Skeletal muscle tissue (tissue), 4 donors: ENCODE results near the gene OR2J3. TPM values are rescaled to one million over a fixed set of nuclear protein-coding genes. Genes with fewer than 3 reads are reported as not detected.
"Not testable (repeated sequence)": the region's sequence is repeated elsewhere in the genome, so short reads cannot be mapped to it uniquely, and the experiment has no call there.

Source experiments
- H3K27ac ChIP-seq: one replicate; pipeline ENCODE4 v1.7.0; 2013; ENCODE audit warnings: mild to moderate bottlenecking, low read depth, low read length, inconsistent platforms
- H3K27me3 ChIP-seq, 3 donors: one replicate each; pipeline ENCODE4 v1.7.0; 2013; ENCODE audit warnings: low read length in 3 of 3; ENCODE audit not compliant: control insufficient read depth in 3 of 3, insufficient read depth in 3 of 3
- H3K36me3 ChIP-seq, 3 donors: one replicate each; pipeline ENCODE4 v1.7.0; 2013; ENCODE audit warnings: low read length in 3 of 3; ENCODE audit not compliant: control insufficient read depth in 3 of 3, insufficient read depth in 3 of 3
- H3K4me1 ChIP-seq, 3 donors: one replicate each; pipeline ENCODE4 v1.7.0; 2013; ENCODE audit warnings: low read length in 3 of 3, mild to moderate bottlenecking in 3 of 3; ENCODE audit not compliant: control insufficient read depth in 3 of 3, insufficient read depth in 3 of 3
- H3K4me3 ChIP-seq, 3 donors: one replicate each; pipeline ENCODE4 v1.7.0; 2013; ENCODE audit warnings: low read length in 3 of 3
- H3K9ac ChIP-seq, 3 donors: one replicate each; pipeline ENCODE4 v1.7.0; 2013; ENCODE audit warnings: low read length in 3 of 3, mild to moderate bottlenecking in 3 of 3, moderate library complexity in 2 of 3, low read depth in 1 of 3
- H3K9me3 ChIP-seq, 3 donors: one replicate each; pipeline ENCODE4 v1.7.0; 2013; ENCODE audit warnings: low read length in 3 of 3; ENCODE audit not compliant: control insufficient read depth in 3 of 3
- total RNA-seq: library from RNA; depleted of rRNA; stranded (reverse); fragments of >200 nt; gene quantifications from one replicate; pipeline ENCODE4 v1.2.3, GENCODE V29; 2014
- donor health status: Osteomylitis.

The OR2J3 gene
- total RNA-seq, 1 donor from 2014 or later = not detected

GRCh38 chr6:29114964-29115363, 7.1 kb downstream of the OR2J3 start:
- not testable (repeated sequence) for H3K27ac ChIP-seq, H3K4me1 ChIP-seq, H3K36me3 ChIP-seq, H3K27me3 ChIP-seq, H3K4me3 ChIP-seq, H3K9ac ChIP-seq, H3K9me3 ChIP-seq

GRCh38 chr6:29129326-29130012, 21.6 kb downstream of the OR2J3 start:
- H3K9me3 ChIP-seq = no peaks in the 10 kb centered on the region
- no peaks in the 10 kb centered on the region for H3K36me3 ChIP-seq
- no peaks in the 10 kb centered on the region for H3K4me1 ChIP-seq
- no peak overlapping the region for H3K9ac ChIP-seq
- no peak overlapping the region for H3K27ac ChIP-seq
- peaks cover 0 to 4% (median 0%) of the 10 kb centered on the region in 3 donors for H3K27me3 ChIP-seq
- H3K4me3 ChIP-seq = no peak overlapping the region

GRCh38 chr6:29130644-29131043, 22.8 kb downstream of the OR2J3 start:
- Histone ChIP-seq H3K27ac (no peak overlapping the region), H3K36me3 (no peaks in the 10 kb centered on the region), H3K4me1 (no peaks in the 10 kb centered on the region), H3K9ac (no peak overlapping the region), H3K9me3 (no peaks in the 10 kb centered on the region), H3K27me3 (peaks cover 0 to 4% (median 0%) of the 10 kb centered on the region in 3 donors), H3K4me3 (no peak overlapping the region)

GRCh38 chr6:29131691-29132090, 23.8 kb downstream of the OR2J3 start:
- no peaks in the 10 kb centered on the region for H3K9me3 ChIP-seq
- H3K36me3 ChIP-seq = no peaks in the 10 kb centered on the region
- no peaks in the 10 kb centered on the region for H3K4me1 ChIP-seq
- H3K9ac ChIP-seq = no peak overlapping the region
- H3K27me3 ChIP-seq = peaks cover 0 to 4% (median 0%) of the 10 kb centered on the region in 3 donors
- no peak overlapping the region for H3K27ac ChIP-seq
- H3K4me3 ChIP-seq = no peak overlapping the region

GRCh38 chr6:29137724-29138123, 29.9 kb downstream of the OR2J3 start:
- Histone ChIP-seq H3K27ac (no peak overlapping the region), H3K27me3 (no peaks in the 10 kb centered on the region), H3K36me3 (no peaks in the 10 kb centered on the region), H3K9ac (no peak overlapping the region), H3K4me1 (no peaks in the 10 kb centered on the region), H3K9me3 (no peaks in the 10 kb centered on the region), H3K4me3 (no peak overlapping the region)

- Histone ChIP-seq H3K9me3 (peaks cover 0 to 2% (median 0%) of the 10 kb centered on the region in 3 donors), H3K27ac (no peak overlapping the region), H3K4me3 (no peak overlapping the region)
Measured at GRCh38 chr6:29141606-29142005, 33.7 kb downstream of the OR2J3 start.

GRCh38 chr6:29142309-29142708, 34.5 kb downstream of the OR2J3 start:
- Histone ChIP-seq H3K27ac (no peak overlapping the region), H3K9me3 (peaks cover 0 to 2% (median 0%) of the 10 kb centered on the region in 3 donors), H3K27me3 (no peaks in the 10 kb centered on the region), H3K9ac (no peak overlapping the region), H3K4me3 (no peak overlapping the region), H3K4me1 (no peaks in the 10 kb centered on the region), H3K36me3 (no peaks in the 10 kb centered on the region)

More at GRCh38 chr6:29141606-29142005, 33.7 kb downstream of the OR2J3 start:
- H3K36me3 ChIP-seq = no peaks in the 10 kb centered on the region
- H3K4me1 ChIP-seq = no peaks in the 10 kb centered on the region
- no peaks in the 10 kb centered on the region for H3K27me3 ChIP-seq
- H3K9ac ChIP-seq = no peak overlapping the region

GRCh38 chr6:29146179-29146578, 38.3 kb downstream of the OR2J3 start:
- no peaks in the 10 kb centered on the region for H3K36me3 ChIP-seq
- peaks cover 0 to 3% (median 2%) of the 10 kb centered on the region in 3 donors for H3K9me3 ChIP-seq
- H3K27me3 ChIP-seq = no peaks in the 10 kb centered on the region
- no peak overlapping the region for H3K27ac ChIP-seq
- no peak overlapping the region for H3K9ac ChIP-seq
- H3K4me3 ChIP-seq = no peak overlapping the region
- no peaks in the 10 kb centered on the region for H3K4me1 ChIP-seq

- H3K27me3 ChIP-seq = no peaks in the 10 kb centered on the region
- no peaks in the 10 kb centered on the region for H3K36me3 ChIP-seq
- H3K27ac ChIP-seq = no peak overlapping the region
- H3K9ac ChIP-seq = no peak overlapping the region
- no peak overlapping the region for H3K4me3 ChIP-seq
- H3K9me3 ChIP-seq = peaks cover 0 to 3% (median 3%) of the 10 kb centered on the region in 3 donors
- H3K4me1 ChIP-seq = no peaks in the 10 kb centered on the region
Measured at GRCh38 chr6:29147074-29147473, 39.2 kb downstream of the OR2J3 start.

GRCh38 chr6:29149444-29149843, 41.6 kb downstream of the OR2J3 start:
- H3K27me3 ChIP-seq, H3K4me1 ChIP-seq, H3K36me3 ChIP-seq, H3K9ac ChIP-seq, H3K4me3 ChIP-seq, H3K27ac ChIP-seq, H3K9me3 ChIP-seq: not testable (repeated sequence)
